Esophagus muscularis mucosa (tissue), 4 donors: Measurements from ENCODE around the gene SETD9.

Experiments
- CTCF ChIP-seq, 3 experiments: fragments of 200-600 bp in 2 of 3; fragments of 450-650 bp in 1 of 3; sonication (generic) in 2 of 3; IDR thresholded peaks; one replicate each; pipeline ENCODE4 v1.5.1; 2017 to 2019; ENCODE audit warnings: antibody characterized with exemption in 3 of 3, mild to moderate bottlenecking in 2 of 3, moderate library complexity in 1 of 3
- EP300 ChIP-seq: sonication (generic); formaldehyde crosslinking; IDR thresholded peaks from one replicate; pipeline ENCODE4 v1.6.1; 2017; ENCODE audit warnings: antibody characterized with exemption
- POLR2A ChIP-seq: fragments of 450-650 bp; IDR thresholded peaks from one replicate; pipeline ENCODE4 v1.6.1; 2017; ENCODE audit warnings: antibody characterized with exemption, moderate library complexity, mild to moderate bottlenecking, low read depth
- POLR2AphosphoS5 ChIP-seq, 2 donors: sonication (generic); formaldehyde crosslinking; IDR thresholded peaks; one replicate each; pipeline ENCODE4 v1.6.1; 2017; ENCODE audit warnings: antibody characterized with exemption in 2 of 2

GRCh38 chr5:56963246-56963645, 53.9 kb downstream of the SETD9 start:
- TF ChIP-seq POLR2A, result no peak
- TF ChIP-seq CTCF (IDR thresholded peaks at IDR 0.05), result no peak
- no peak for TF ChIP-seq POLR2AphosphoS5 (IDR thresholded peaks at IDR 0.05)
- no peak for TF ChIP-seq EP300
